GM18498 (cell line): ENCODE data around the gene TAF1C.
"Not testable (repeated sequence)": the region's sequence is repeated elsewhere in the genome, so short reads cannot be mapped to it uniquely, and the experiment has no call there.

Source experiments
- ATAC-seq: cut with Tn5 transposase; IDR thresholded peaks from one replicate; pipeline ENCODE4 v1.9.1; 2021; ENCODE audit warnings: mild to moderate bottlenecking, moderate library complexity; ENCODE audit not compliant: unreplicated experiment

TAF1C gene

GRCh38 chr16:84209989-84210388, 23.1 kb upstream of the TAF1C start:
- no peak for ATAC-seq

- no peak for ATAC-seq
Measured at GRCh38 chr16:84207879-84208278, 21.0 kb upstream of the TAF1C start.

- ATAC-seq: no peak
Measured at GRCh38 chr16:84207251-84207650, 20.4 kb upstream of the TAF1C start.

GRCh38 chr16:84205976-84206691, 19.3 kb upstream of the TAF1C start:
- ATAC-seq: no peak

GRCh38 chr16:84205123-84205522, 18.3 kb upstream of the TAF1C start:
- ATAC-seq: not testable (repeated sequence)

GRCh38 chr16:84204551-84204950, 17.7 kb upstream of the TAF1C start:
- ATAC-seq: not testable (repeated sequence)

- ATAC-seq: no peak
Measured at GRCh38 chr16:84199861-84200260, 13.0 kb upstream of the TAF1C start.

GRCh38 chr16:84199097-84199496, 12.2 kb upstream of the TAF1C start:
- no peak for ATAC-seq

- no peak for ATAC-seq
Measured at GRCh38 chr16:84198401-84198800, 11.5 kb upstream of the TAF1C start.

- no peak for ATAC-seq
Measured at GRCh38 chr16:84197466-84198128, 10.7 kb upstream of the TAF1C start.

- ATAC-seq: no peak
Measured at GRCh38 chr16:84196727-84197394, 10.0 kb upstream of the TAF1C start.

- no peak for ATAC-seq
Measured at GRCh38 chr16:84196101-84196500, 9.2 kb upstream of the TAF1C start.

- ATAC-seq: no peak
Measured at GRCh38 chr16:84195201-84196093, 8.6 kb upstream of the TAF1C start.

GRCh38 chr16:84194470-84195200, 7.8 kb upstream of the TAF1C start:
- peak; percentile 48 for ATAC-seq

- ATAC-seq: peak; percentile 6
Measured at GRCh38 chr16:84194018-84194417, 7.2 kb upstream of the TAF1C start.

- no peak for ATAC-seq
Measured at GRCh38 chr16:84193480-84193879, 6.6 kb upstream of the TAF1C start.

GRCh38 chr16:84191466-84191865, 4.6 kb upstream of the TAF1C start:
- no peak for ATAC-seq

GRCh38 chr16:84190731-84191388, 4.0 kb upstream of the TAF1C start, which contains the start of gene ADAD2:
Gene ADAD2 (plus strand): TSS chr16:84191157. CDS start chr16:84191231, 74 bp downstream.
- no peak for ATAC-seq

GRCh38 chr16:84184775-84185174, 2.1 kb downstream of the TAF1C start:
- ATAC-seq: no peak
